K562 (cell line): ENCODE data around the gene IQUB. TPM values are rescaled to one million over a fixed set of nuclear protein-coding genes. Genes with fewer than 3 reads are reported as not detected.

Source experiments
- ATAC-seq: fragments of 200-7000 bp; cut with Tn5 transposase; 3 replicates; pipeline ENCODE4 v1.9.1; 2020; ENCODE audit warnings: moderate library complexity
- BruUV-seq: library from RNA; stranded (reverse); fragments of 400-500 nt; replicated peaks from 2 replicates; lab custom pipeline; 2021; lab: Mats Ljungman, UMichigan
- CTCF ChIA-PET: fragments of 300-600 bp; formaldehyde crosslinking; extraction: SDS; loops from one replicate; lab custom pipeline; 2021; ENCODE audit warnings: low intra/inter-chr PET ratio; lab: Yijun Ruan, JAX
- POLR2A ChIA-PET: fragments of 300-600, 350-650 bp; sonication (Branson Sonifier 250); formaldehyde crosslinking; extraction: SDS; loops from one replicate; lab custom pipeline; 2021; ENCODE audit warnings: antibody characterized with exemption, inconsistent platforms; lab: Yijun Ruan, JAX
- DNase-seq, 4 experiments: peaks; one replicate each; pipeline versions ENCODE4 v3.0.0 to v3.0.0-alpha.2; 2011 to 2018; ENCODE audit warnings: low spot score in 3 of 4, mixed read lengths in 3 of 4; ENCODE audit errors: extremely low read depth in 1 of 4
- FAIRE-seq: peaks from 2 replicates; lab custom pipeline; 2011; peaks lifted over from hg19 to GRCh38; lab: Jason Lieb, UNC
- H2AFZ ChIP-seq: 2 replicates; pipeline ENCODE4 v1.6.0; 2011; ENCODE audit warnings: low read depth, low read length, control low read depth, inconsistent platforms
- H3K27ac ChIP-seq: fragments of 200-600 bp; 3 replicates; pipeline ENCODE4 v1.8.0; 2011; ENCODE audit warnings: low read depth, mild to moderate bottlenecking, control low read depth, inconsistent platforms, low read length, moderate library complexity, mixed read lengths; ENCODE audit errors: extremely low read depth
- H3K27me3 ChIP-seq, 2 experiments: fragments of 300-600 bp in 1 of 2; 2 replicates in 1 of 2; 3 replicates in 1 of 2; pipeline versions ENCODE4 v1.6.0 to v1.8.0; 2011; ENCODE audit warnings: inconsistent platforms in 2 of 2, low read length in 2 of 2, mild to moderate bottlenecking in 1 of 2, mixed read lengths in 1 of 2, moderate library complexity in 1 of 2; ENCODE audit not compliant: control insufficient read depth in 2 of 2, insufficient read depth in 2 of 2
- H3K36me3 ChIP-seq: fragments of 300-600 bp; 3 replicates; pipeline ENCODE4 v1.8.0; 2011; ENCODE audit warnings: mild to moderate bottlenecking, low read length, inconsistent platforms; ENCODE audit not compliant: control insufficient read depth, insufficient read depth
- H3K4me1 ChIP-seq, 2 experiments: fragments of 200-600 bp in 1 of 2; replicated peaks in 1 of 2; 2 replicates in 1 of 2; 3 replicates in 1 of 2; pipeline versions ENCODE4 v1.5.1 to v1.8.0; 2011; ENCODE audit warnings: inconsistent platforms in 2 of 2, low read length in 2 of 2, mild to moderate bottlenecking in 1 of 2, mixed read lengths in 1 of 2, moderate library complexity in 1 of 2; ENCODE audit not compliant: control insufficient read depth in 2 of 2, insufficient read depth in 2 of 2
- H3K4me2 ChIP-seq: 2 replicates; pipeline ENCODE4 v1.6.1; 2011; ENCODE audit warnings: low read length, control low read depth, inconsistent platforms, mixed read lengths; ENCODE audit not compliant: insufficient read depth
- H3K4me3 ChIP-seq: fragments of 200-600 bp; sonication (generic), shearing (Covaris generic); 2 replicates; pipeline ENCODE4 v1.5.1; 2016; ENCODE audit warnings: control low read depth, inconsistent platforms
- H3K79me2 ChIP-seq: fragments of 200-600 bp; 3 replicates; pipeline ENCODE4 v1.8.0; 2011; ENCODE audit warnings: low read length, inconsistent platforms; ENCODE audit not compliant: control insufficient read depth, insufficient read depth
- H3K9ac ChIP-seq, 2 experiments: 2 replicates each; pipeline versions ENCODE4 v1.6.0 to v1.6.1; 2011; ENCODE audit warnings: low read depth in 2 of 2, low read length in 2 of 2, control low read depth in 1 of 2, inconsistent platforms in 1 of 2, mild to moderate bottlenecking in 1 of 2, mixed read lengths in 1 of 2; ENCODE audit not compliant: insufficient read depth in 1 of 2
- H3K9me1 ChIP-seq: one replicate; pipeline ENCODE4 v1.6.0; 2011; ENCODE audit warnings: inconsistent platforms, mild to moderate bottlenecking, low read length, moderate library complexity; ENCODE audit not compliant: control insufficient read depth, insufficient read depth
- H3K9me3 ChIP-seq: replicated peaks from 2 replicates; pipeline ENCODE4 v1.5.1; 2011; ENCODE audit warnings: low read depth, low read length, inconsistent platforms; ENCODE audit not compliant: control insufficient read depth, insufficient read depth
- H4K20me1 ChIP-seq: replicated peaks from 2 replicates; pipeline ENCODE4 v1.6.1; 2011; ENCODE audit warnings: low read length, inconsistent platforms, mixed read lengths; ENCODE audit not compliant: control insufficient read depth, insufficient read depth
- ATF3 ChIP-seq, 2 experiments: fragments of 450-650 bp in 1 of 2; sonication (generic) in 1 of 2; formaldehyde crosslinking in 1 of 2; IDR thresholded peaks in 1 of 2; conservative IDR thresholded peaks in 1 of 2; 2 replicates each; pipeline versions ENCODE4 v1.6.1 to v1.8.1; 2016 to 2023; ENCODE audit warnings: mild to moderate bottlenecking in 2 of 2, moderate library complexity in 2 of 2, inconsistent platforms in 1 of 2, missing genetic modification reagents in 1 of 2
- CEBPB ChIP-seq: fragments of 450-650 bp; IDR thresholded peaks from 2 replicates; pipeline ENCODE4 v1.6.1; 2016; ENCODE audit warnings: missing genetic modification characterization, missing compliant biosample characterization
- KHSRP ChIP-seq: fragments of 450-650 bp; IDR thresholded peaks from 2 replicates; pipeline ENCODE4 v1.6.1; 2017
- SOX6 ChIP-seq: fragments of 450-650 bp; IDR thresholded peaks from 2 replicates; pipeline ENCODE4 v1.6.1; 2014; ENCODE audit warnings: mild to moderate bottlenecking
- in situ Hi-C: fragments of 300-500 bp; cut with MboI; formaldehyde crosslinking; loops from 4 replicates; pipeline ENCODE4 v1.15.0; 2018; ENCODE audit warnings: inconsistent platforms, mixed read lengths
- intact Hi-C: fragments of 100-400 bp; cut with micrococcal nuclease; formaldehyde crosslinking; loops from 2 replicates; pipeline ENCODE4 v1.14.2; 2022
- polyA plus RNA-seq, 8 experiments: library from polyadenylated mRNA; depleted of rRNA in 4 of 8; stranded (reverse) in 5 of 8; unstranded in 3 of 8; fragments of >200 nt; fragmentation: Nextera tagmentation in 2 of 8; fragmentation: Illumina TruSeq in 1 of 8; extraction: Ambion mirVana in 2 of 8; extraction: Trizol in 1 of 8; gene quantifications; 2 replicates each; pipeline versions ENCODE4 v1.2.1 to v1.2.3, GENCODE V29; 2011 to 2014; ENCODE audit warnings: inconsistent platforms in 1 of 8, missing spikeins in 1 of 8
- total RNA-seq, 7 experiments: library from RNA; depleted of rRNA in 6 of 7; stranded (reverse); fragments of >200 nt in 6 of 7; fragmentation: Illumina TruSeq in 2 of 7; extraction: Trizol in 2 of 7; gene quantifications; 2 replicates each; pipeline versions ENCODE4 v1.2.1 to v1.2.3, GENCODE V29; 2011 to 2021; ENCODE audit warnings: low replicate concordance in 1 of 7

The IQUB gene
- total and polyA plus RNA-seq, 9 of the 15 experiments (the other 6 are each of a cell fraction or from before 2014, with no cell fraction given) = 0.62 to 2.6 (median 1.4) TPM

GRCh38 chr7:123569352-123570010, 35.1 kb upstream of the IQUB start (continued):
- no peak for TF ChIP-seq ATF3 (IDR thresholded peaks at IDR 0.05)
- no peak for TF ChIP-seq ATF3 (CRISPR knock-in tag; conservative IDR thresholded peaks at IDR 0.05)
- TF ChIP-seq SOX6 = peak; percentile 54; the same call in 1 of the 2 replicates

DNA sequence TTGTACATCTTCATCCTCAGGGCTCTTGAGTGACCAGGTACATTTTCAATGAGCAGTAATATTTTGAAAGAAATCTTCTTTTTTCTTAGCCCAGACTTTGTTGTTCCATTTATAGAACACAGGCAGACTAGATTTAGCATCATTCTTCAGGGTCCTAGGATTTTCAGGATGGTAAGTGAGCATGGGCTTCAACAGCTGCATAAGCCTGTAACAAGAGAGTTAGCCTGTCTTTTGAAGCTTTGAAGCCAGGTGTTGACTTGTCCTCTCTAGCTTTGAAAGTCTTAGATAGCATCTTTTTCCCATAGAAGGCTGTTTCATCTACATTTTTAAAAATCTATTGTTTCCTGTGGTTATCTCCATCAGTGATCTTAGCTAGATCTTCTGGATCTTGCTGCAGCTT, 27.7 kb upstream of the IQUB start:
- ChIA-PET POLR2A (interaction anchor here (0.6 kb wide), 1 partner anchor 22 kb away, joined by 3 read pairs; no protein-coding TSS in a partner anchor), CTCF (no interaction called here)
- in situ Hi-C loops (no loop called here), intact Hi-C loops (no loop called here)
- no peaks in the 10 kb centered on the region for H3K27me3 ChIP-seq
- TF ChIP-seq CEBPB (tag) (no peak), KHSRP (no peak)
- ATAC-seq (no peak), DNase-seq (no peak), FAIRE-seq (no peak)
- no peak overlapping the region for H3K9ac ChIP-seq
- H2AFZ ChIP-seq = no peak overlapping the region
- no peak overlapping the region for H3K27ac ChIP-seq
- no peak overlapping the region for H3K4me2 ChIP-seq
- no peaks in the 10 kb centered on the region for H4K20me1 ChIP-seq
- H3K9me1 ChIP-seq = no peaks in the 10 kb centered on the region
- H3K79me2 ChIP-seq = peaks cover 6% of the 10 kb centered on the region
- H3K4me1 ChIP-seq = no peaks in the 10 kb centered on the region
- H3K9me3 ChIP-seq = no peaks in the 10 kb centered on the region
- no peaks in the 10 kb centered on the region for H3K36me3 ChIP-seq
- no peak overlapping the region for H3K4me3 ChIP-seq
- no TSS peak for BruUV-seq
